OCI-M2 (cell line): ENCODE measurements around the gene NCAPG2.

Source experiments
- DNase-seq: peaks from one replicate; lab custom pipeline; 2025; ENCODE audit not compliant: unreplicated experiment; lab: John Stamatoyannopoulos, UW

The NCAPG2 gene

GRCh38 chr7:158602905-158603772 lies 101.5 kb downstream of the NCAPG2 start:
- no peak for DNase-seq

- no peak for DNase-seq
Measured at GRCh38 chr7:158602041-158602440, 102.6 kb downstream of the NCAPG2 start.

GRCh38 chr7:158601090-158601489 lies 103.5 kb downstream of the NCAPG2 start:
- DNase-seq = no peak

GRCh38 chr7:158596745-158597144 lies 107.9 kb downstream of the NCAPG2 start:
- no peak for DNase-seq

GRCh38 chr7:158596309-158596708 lies 108.3 kb downstream of the NCAPG2 start:
- DNase-seq = no peak

GRCh38 chr7:158595068-158595467 lies 109.5 kb downstream of the NCAPG2 start:
- DNase-seq = no peak

- no peak for DNase-seq
Measured at GRCh38 chr7:158592541-158592940, 112.1 kb downstream of the NCAPG2 start.

GRCh38 chr7:158591944-158592343 lies 112.7 kb downstream of the NCAPG2 start:
- DNase-seq = no peak

- no peak for DNase-seq
Measured at GRCh38 chr7:158590181-158590530, 114.4 kb downstream of the NCAPG2 start.

- no peak for DNase-seq
Measured at GRCh38 chr7:158589653-158590052, 115.0 kb downstream of the NCAPG2 start.

GRCh38 chr7:158588878-158589442 lies 115.6 kb downstream of the NCAPG2 start:
- DNase-seq = no peak

GRCh38 chr7:158588085-158588877 lies 116.3 kb downstream of the NCAPG2 start:
- DNase-seq = no peak

- no peak for DNase-seq
Measured at GRCh38 chr7:158587162-158588084, 117.2 kb downstream of the NCAPG2 start, which contains the start of gene PTPRN2. TSS of gene PTPRN2 (minus strand) at chr7:158587823.

GRCh38 chr7:158586499-158587161 lies 118.0 kb downstream of the NCAPG2 start:
- no peak for DNase-seq

- DNase-seq = no peak
Measured at GRCh38 chr7:158585721-158586498, 118.7 kb downstream of the NCAPG2 start.

- no peak for DNase-seq
Measured at GRCh38 chr7:158584407-158584806, 120.2 kb downstream of the NCAPG2 start.

GRCh38 chr7:158583810-158584209 lies 120.8 kb downstream of the NCAPG2 start:
- DNase-seq = no peak

- DNase-seq = no peak
Measured at GRCh38 chr7:158583143-158583542, 121.5 kb downstream of the NCAPG2 start.

GRCh38 chr7:158582089-158582456 lies 122.5 kb downstream of the NCAPG2 start:
- DNase-seq = no peak
